HFF-Myc (cell line): ENCODE results near the gene RAPGEF3.

ENCODE experiments used
- DNase-seq: peaks from one replicate; pipeline ENCODE4 v3.0.0-alpha.2; 2011; ENCODE audit warnings: low read depth; ENCODE audit errors: extremely low read depth
- H3K4me3 ChIP-seq: replicated peaks from 2 replicates; pipeline ENCODE4 v1.5.1; 2011; ENCODE audit warnings: low read depth, mild to moderate bottlenecking, control low read depth, low read length
- CTCF ChIP-seq: IDR thresholded peaks from 2 replicates; pipeline ENCODE4 v1.5.1; 2012; ENCODE audit warnings: mild to moderate bottlenecking, low read depth, low read length, control low read depth; ENCODE audit errors: missing control alignments

The RAPGEF3 gene

GRCh38 chr12:47758834-47759690 is at the start of gene RAPGEF3:
TSS of gene RAPGEF3 (minus strand) at chr12:47758880. CDS start at chr12:47758556, 324 bp downstream.
- no peak for DNase-seq

GRCh38 chr12:47808050-47808449 is 49.4 kb upstream of the RAPGEF3 start:
- no peak for TF ChIP-seq CTCF
- H3K4me3 ChIP-seq = no peak overlapping the region
- DNase-seq = no peak

More at GRCh38 chr12:47758834-47759690, at the start of gene RAPGEF3:
- peak; percentile 41 for TF ChIP-seq CTCF
- peak within 1 kb of the TSS; percentile 55 for H3K4me3 ChIP-seq

GRCh38 chr12:47807338-47807737 is 48.7 kb upstream of the RAPGEF3 start:
- no peak overlapping the region for H3K4me3 ChIP-seq
- no peak for TF ChIP-seq CTCF
- no peak for DNase-seq

GRCh38 chr12:47805417-47805816 is 46.7 kb upstream of the RAPGEF3 start:
- no peak for TF ChIP-seq CTCF
- no peak for DNase-seq
- no peak overlapping the region for H3K4me3 ChIP-seq

- no peak for TF ChIP-seq CTCF
- DNase-seq = no peak
- no peak overlapping the region for H3K4me3 ChIP-seq
Measured at GRCh38 chr12:47804171-47804570, 45.5 kb upstream of the RAPGEF3 start.

- TF ChIP-seq CTCF = no peak
- DNase-seq = no peak
- no peak overlapping the region for H3K4me3 ChIP-seq
Measured at GRCh38 chr12:47803191-47803875, 44.7 kb upstream of the RAPGEF3 start.
